ENCODE measurements around the gene USB1. TPM values are rescaled to one million over a fixed set of nuclear protein-coding genes. Genes with fewer than 3 reads are reported as not detected.

USB1 gene, protein sequence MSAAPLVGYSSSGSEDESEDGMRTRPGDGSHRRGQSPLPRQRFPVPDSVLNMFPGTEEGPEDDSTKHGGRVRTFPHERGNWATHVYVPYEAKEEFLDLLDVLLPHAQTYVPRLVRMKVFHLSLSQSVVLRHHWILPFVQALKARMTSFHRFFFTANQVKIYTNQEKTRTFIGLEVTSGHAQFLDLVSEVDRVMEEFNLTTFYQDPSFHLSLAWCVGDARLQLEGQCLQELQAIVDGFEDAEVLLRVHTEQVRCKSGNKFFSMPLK
- 15.7 TPM for polyA plus RNA-seq (ENCODE audit: insufficient read length)

DNA sequence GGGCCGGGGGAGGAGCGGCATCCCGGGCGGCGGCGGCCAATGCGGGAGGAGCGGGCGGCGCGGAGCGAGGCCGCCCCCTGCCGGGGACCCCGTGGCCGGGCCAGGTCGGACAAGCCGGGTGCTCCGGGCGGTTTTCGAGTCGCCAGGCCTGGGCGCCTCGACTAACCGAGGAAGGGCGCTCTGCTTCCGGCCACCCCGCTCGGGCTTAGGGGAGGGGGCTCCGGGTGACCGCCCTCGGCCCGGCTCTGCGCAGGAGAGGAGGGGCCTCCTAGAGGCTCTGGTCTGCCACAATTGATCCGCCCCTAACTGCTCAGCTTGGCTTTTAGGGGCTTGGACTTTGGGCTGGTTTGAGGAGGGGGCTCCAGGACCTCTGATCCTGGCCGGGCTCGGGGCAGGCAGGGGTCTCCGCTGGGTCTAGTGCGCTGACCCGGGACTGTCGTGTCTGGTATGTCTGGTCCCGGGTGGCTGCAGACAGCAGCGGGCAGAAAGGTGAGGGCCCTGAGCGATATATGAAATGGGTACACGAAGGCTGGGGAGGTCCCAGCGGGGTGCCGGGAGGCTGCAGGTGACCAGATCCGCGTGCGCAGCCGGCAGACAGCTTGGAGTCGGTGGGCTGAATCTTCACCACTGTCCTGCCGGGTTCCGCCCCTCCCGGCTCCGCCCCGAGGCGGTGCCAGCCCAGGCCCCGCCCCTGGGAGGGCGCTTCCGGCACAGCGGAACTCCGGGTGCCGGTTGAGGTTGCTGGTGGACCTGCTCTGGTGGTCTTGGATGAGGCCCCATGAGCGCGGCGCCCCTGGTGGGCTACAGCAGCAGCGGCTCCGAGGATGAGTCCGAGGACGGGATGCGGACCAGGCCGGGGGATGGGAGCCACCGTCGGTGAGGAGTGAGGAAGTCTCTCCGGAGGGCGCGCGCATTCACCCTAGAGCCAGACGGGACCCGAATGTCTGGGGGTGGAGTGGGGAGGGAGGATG, at the start of gene USB1:
Gene USB1 (plus strand): TSS at position 702 of the 971 bp plus-strand sequence. CDS start 77 bp downstream, at position 779.
- peak; percentile 92 for DNase-seq

DNA sequence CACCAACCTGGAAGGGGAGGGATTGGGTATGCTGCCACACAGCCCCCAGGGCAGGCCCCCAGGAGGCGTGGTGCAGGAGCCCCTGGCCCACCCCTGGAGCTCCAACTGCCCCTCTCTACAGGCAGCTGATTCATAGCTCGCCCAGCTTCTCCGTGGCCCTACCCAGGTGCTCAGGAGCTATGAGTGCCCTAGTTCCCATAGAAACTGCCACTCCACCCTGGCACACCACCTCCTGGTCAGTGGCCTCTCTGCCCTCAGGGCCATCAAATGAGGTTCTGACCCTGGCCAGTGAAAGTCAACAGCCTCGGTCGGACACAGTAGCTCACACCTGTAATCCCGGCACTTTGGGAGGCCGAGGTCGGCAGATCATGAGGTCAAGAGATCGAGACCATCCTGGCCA, 48.3 kb upstream of the USB1 start:
- DNase-seq = no peak

DNA sequence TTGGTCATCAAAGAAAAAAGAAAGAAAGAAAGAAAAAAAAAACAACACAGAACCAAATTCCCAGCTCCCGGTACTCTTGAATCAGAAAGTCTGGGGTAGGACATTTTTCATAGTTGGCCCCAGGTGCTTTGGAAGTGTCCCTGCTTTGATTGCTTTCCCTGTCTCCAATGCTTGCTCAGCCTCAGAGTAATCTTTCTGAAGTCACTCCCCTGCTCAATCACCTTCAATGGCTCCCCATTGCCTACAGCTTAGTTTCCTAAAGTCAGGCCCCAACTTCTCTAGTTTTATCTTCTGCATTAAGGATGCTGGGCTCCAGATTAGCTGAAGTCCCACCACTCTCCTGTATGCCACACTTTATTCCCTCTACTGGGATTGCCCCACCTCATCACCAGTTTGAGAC, 47.4 kb upstream of the USB1 start:
- DNase-seq = no peak

DNA sequence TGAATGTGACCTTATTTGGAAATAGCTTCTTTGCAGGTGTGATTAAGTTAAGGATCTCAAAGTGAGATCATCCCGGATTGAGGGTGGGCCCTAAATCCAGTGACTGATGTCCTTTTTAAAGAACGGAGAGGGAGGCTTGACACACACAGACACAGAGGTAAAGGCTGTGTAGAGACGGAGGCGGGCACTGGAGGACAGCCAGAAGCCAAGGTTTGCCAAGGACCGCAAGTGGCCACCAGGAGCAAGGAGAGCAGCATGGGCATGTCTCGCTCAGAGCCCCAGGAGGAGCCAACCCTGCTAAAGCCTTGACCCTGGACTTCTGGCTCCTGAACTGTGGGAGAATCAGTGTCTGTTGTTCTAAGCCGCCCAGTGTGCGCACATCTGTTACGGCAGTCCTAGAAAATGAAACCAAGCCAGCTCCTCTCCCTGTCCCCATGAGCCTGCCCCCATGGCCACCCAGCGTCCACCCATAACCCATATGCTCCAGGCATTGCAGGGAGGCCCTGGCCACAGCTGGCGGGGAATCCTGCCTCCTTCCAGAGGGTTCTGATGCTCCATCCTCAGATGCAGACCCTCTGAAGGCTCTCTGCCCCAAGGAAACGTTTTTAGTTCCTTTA, 45.5 kb upstream of the USB1 start:
- DNase-seq = no peak

DNA sequence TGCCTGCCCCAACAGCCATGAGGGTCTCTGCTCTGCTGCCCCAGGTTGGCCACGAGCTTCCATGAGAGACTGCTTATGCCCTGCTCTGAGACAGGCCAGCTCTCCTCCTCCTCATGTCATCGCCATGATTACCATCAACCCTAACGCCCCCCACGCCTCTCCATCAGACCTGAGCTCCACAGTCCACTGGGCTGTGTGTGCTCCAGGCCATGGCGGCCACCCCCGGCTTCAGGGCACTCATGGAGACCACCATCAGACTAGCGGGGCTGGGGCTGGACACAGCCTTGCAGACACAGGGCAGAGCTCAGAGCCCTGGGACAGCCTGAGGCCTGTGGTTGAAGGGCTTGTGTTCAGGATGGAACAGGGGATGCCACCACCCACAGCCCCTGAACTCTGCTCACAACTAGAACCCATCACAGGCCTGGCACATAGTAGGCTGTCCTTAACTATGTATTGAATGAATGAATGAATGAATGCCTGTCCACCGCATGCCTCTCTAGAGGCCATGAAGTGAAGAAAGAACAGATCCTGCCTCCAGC, 44.9 kb upstream of the USB1 start:
- DNase-seq = no peak

DNA sequence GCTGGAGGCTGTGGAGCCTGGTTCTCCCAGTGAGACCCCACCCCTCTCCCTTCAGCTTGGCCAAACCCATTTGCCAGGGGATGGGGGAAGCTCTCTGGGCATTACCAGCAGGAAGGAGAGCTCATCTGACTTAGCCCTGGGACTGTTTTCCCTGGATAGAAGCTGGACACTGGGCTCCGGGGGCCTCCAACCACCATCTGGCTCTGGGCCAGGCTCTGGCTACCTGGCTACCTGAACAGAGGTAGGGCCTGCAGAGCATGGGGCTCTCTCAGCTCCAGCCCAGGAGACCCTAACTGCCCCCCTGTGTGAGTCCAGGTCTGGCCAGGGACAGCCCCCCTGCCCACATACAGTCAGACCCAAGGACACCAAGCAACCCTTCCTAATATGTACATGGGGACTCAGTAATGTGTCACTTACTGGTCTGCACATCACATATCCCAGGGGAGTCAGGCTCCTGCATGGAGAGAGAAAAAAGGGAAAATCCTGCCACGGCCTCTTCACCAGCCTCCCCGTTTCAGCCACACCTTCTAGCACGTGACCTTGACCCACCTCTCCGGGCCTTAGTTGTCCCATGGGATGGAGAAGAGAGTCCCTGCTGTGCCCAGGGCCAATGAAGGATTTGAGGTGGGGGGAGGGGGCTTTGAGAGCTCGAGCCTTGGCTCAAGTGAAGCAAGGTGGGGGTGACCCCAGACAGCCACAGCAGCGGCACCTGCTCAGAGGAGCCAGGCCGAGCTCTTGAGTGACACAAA, 44.1 kb upstream of the USB1 start:
- DNase-seq = no peak

DNA sequence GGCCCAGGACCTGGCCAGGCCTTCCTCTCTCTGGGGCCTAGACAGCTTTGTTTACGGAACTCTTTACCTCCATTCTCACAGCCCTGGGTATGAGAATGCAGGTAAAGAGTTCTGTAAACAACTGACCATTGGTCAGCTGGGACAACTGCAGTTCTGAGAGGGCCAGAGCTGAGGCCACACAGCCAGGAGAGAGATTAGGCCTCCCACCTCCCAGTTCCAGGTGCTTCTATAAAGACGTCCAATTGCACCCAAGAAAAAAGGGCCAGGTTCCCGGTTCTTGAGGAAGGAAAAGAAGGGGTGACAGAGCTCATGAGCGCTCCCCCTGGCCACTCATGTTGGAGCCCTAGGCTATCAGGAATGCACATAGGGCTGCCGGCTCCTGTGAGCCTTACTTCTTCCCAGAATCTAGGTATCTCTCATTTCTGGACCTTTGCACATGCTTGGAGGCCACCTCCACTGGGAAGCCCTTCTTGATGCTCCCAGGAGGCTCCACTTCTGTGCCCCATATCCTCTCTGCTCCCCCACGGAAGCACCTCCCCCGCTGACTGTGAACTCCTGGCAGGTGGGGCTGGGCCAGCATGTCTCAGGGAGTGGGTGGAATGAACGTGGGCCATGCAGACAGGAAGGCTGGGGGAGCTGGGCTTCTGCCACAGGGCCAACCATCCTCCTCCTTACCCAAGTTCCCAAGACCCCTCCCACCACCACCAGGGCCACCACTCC, 43.4 kb upstream of the USB1 start:
- DNase-seq = no peak

DNA sequence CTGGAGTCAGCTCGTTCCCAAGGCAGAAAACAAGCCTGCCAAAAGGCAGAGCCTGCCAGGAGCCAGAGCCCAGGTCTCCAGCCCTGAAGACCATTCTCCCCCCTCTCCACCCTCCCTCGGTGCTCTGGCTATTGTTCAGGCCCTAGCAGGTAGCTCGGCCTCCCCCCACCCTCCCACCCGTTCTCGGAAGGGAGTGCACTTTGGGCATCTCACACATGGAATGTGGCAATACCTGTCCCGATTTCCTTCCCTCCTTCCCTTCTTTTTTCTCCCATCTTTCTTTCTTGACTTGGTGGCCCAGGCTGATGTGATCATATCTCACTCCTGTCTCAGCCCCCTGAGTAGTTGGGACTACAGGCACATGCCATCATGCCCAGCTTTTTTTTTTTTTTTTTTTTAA, 42.7 kb upstream of the USB1 start:
- no peak for DNase-seq

DNA sequence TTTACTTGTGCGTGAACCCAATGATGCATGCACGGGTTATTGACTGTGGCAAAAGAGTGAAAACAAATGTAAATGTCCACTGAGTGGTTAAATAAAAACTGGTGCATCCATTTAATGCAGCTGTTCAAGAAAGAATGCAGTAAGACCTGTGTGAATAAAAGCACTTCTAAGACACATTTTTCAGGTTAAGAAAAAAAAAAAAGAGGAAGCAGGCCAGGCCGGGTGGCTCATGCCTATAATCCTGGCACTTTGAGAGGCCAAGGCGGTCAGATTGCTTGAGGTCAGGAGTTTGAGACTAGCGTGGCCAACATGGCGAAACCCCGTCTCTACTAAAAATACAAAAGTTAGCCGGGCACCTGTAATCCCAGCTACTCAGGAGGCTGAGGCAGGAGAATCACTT, 42.1 kb upstream of the USB1 start:
- DNase-seq = no peak

DNA sequence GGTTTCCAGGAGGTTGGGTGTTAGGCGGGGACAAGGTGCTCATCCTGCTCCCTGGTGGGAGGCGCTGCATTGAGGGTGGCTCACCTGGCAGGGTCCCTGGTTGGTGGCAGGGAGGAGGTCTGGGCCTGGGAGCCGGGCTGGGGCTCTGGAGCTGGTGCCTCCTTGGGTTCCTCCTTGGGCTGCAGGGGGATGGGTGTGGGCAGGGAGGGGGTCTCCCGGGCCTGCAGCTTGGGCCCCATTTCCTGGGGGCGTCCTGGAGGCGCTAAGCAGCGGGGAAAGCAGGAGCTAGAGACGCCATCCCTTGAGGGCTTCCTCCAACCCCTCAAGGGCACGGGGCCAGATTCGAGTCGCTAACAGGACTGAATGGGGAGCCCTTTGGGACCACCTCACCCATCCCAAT, 41.4 kb upstream of the USB1 start:
- no peak for DNase-seq

DNA sequence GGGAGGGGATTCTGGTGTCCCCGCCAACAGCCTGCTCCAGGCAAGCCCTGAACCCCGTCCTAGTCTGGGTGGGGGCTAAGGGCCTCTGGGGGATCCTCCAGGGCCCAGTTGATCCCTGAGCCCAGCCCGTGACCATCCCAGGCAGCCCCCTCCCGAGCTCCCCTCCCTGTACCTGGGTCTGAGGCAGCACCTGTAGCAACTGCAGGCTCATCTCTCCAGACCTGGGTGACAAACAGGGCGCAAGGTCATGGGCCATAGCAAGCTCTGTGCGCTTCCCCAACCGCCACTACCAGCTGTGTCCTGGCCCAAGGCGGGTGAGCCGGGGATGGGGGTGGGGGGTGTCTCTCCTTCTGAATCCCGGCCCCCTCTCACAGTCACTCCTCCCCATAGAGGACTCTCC, 40.9 kb upstream of the USB1 start:
- DNase-seq = no peak

DNA sequence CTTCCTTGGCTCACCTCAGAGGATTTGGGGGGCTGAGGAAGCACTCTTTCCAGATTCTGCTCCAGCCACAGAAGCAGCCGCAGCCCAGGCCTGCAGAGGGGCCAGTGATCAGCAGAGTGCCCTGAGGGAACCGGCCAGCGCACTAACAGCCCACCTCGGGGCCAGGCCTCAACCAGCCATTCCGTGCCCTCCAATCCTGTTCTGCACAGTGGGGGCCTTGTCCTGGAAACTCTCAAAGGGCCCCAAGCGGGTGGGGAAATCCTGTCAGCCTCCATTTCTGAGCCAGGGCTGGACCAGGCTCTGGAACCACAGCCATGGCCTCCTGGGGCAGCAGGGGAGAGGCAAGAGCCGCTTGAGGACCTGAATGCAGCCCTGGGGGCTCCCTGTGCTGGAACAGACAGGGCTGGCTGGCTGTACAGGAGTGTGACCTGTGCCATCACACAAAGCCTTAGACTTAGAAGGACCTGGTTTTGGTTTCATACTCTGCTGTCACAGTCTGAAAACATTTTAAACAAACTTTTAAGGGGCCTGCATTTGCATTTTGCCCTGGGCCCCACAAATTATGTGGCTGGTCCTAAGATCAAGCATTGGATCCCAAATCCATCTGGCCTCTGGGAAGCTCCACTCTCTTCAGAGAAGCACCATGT, 40.3 kb upstream of the USB1 start:
- no peak for DNase-seq

DNA sequence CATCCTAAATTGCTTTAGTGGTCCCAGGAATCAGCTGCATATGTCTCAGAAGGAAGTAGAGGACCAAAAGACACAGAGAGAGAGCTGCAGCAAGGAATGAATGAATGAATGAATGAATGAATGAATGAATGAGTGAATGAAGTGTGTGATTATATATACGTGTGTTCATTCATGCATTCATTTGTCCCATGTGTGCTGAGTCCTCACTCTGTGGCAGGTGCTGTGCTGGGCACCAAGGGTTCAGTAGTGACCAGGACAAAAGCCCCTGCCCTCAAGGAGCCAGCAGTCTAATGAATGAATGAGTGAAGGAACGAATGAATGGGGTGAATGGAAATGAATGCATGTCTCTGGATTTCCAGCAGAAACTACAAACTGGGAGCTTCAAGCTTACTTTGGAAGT, 39.7 kb upstream of the USB1 start:
- no peak for DNase-seq

DNA sequence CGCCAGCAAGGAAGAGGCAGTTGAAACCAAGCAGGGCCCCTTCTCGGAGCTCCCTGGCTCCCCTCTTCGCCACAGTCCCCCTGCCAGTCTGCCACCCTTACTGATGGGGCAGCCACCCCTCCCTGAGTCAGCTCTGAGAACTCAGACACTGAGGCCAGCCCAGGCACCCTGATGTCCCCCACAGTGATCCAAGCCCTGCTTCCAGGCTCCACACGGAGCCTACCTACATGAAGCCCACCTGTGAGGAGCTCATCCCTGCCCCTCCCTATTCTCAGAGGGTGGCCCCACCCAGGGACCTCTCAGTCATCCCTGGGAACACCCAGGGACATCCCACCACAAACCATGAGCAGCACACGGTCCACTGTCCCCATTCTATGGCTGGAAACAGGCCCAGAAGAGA, 39.2 kb upstream of the USB1 start:
- DNase-seq = no peak

DNA sequence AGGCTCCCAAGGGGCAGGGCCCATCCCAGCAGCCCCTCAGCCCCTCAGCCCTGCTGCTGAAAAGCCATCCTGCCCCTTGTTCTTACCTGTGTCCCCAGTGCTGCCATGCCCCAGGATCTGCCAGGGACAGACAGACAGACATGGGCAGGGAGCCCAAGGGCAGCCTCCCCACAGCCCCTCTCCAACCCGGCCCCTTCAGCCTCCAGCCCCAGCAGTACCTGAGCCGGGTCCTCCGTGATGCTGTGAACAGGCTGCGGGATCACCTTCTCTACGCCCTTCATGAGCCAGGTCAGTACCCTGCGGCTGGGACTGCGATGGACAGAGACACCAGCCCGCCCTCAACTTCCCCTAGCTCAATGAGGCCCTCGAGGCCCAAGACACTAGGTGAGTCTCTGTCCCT, 38.5 kb upstream of the USB1 start:
- no peak for DNase-seq

DNA sequence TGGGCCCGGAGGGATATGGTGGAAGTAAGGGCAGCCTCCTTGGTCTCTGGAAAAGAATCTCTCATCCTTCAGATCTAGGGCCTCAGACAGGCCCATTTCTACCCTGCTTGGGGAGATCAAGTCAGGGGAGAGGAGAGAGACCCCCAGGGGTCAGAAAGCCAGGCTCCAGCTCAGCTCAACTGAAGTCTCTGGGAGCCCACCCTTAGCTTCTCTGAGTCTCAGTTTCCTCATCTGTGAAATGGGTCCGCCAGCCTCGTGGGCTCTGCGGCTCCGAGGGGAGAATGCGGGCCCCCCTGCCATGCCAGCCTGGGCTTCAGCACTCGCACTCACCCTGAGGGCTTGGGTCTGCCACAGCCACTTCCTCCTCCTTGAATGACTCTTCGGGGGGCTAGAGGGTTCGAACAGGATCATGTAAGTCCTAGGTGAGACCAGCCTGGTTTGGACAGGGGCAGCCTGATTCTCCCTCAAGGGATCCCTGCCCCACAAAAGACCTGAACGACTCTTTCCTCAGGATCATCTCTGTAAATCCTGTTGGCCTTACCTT, 37.0 kb upstream of the USB1 start:
- no peak for DNase-seq

DNA sequence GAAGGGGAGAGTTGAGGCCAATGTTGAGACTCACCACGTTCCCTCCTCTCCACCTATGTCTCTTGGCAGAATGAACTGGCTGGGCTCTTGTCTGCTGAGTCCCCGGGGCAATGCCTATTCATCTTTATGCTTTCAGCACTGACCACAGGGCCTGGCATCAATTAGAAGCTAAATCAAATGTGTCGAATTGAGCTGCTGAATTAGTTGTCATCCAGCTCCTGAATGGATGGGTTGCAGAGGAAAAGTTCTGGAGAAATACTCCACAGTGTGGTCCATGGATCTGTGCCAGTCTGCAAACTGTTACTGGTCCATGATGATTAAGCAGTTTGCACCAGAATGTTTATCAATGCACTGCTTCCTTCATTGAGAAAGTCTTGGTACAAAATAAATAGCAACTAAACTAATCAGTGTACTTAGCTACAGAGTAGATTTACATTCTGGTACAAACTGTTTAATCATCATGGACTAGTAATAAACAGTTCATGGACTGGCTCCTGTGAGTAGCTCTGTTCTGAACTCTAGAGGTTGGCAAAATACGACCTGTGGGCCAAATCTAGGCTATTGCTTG, 34.9 kb upstream of the USB1 start:
- DNase-seq = no peak

DNA sequence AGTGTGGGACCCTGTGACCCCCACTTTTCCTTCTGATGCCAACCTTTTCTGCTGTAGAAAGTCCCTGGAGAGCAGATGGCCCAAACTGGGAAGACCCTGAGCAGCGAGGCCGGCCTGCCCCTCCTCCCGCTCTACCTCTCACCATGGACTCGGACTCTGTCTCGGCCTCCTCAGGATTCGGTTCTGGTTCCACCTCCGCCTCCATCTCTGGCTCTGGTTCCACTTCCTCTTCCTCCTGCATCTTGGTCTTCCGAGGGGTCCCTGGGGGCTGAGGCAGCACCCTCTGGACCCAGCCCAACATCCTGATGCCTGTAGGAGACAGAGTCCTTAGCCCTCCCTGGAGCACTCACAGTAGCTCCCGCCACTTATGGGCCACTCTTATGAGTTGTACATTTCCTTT, 34.2 kb upstream of the USB1 start:
- no peak for DNase-seq

DNA sequence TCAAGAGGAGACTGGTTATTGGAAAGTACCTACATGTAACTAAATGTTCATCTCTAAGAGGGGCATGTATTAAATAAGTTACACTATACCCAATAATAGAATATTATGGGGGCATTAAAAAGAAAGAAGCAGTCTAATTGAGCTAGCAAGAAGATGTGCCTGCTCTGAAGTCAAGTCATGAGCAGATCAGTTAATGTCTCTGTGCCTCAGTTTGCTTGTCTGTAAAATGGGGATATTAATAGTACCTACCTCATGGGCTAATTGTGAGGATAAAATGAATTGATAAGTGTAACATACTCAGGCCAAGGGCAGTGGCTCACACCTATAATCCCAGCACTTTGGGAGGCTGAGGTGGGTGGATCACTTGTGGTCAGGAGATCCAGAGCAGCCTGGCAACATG, 33.3 kb upstream of the USB1 start:
- no peak for DNase-seq

DNA sequence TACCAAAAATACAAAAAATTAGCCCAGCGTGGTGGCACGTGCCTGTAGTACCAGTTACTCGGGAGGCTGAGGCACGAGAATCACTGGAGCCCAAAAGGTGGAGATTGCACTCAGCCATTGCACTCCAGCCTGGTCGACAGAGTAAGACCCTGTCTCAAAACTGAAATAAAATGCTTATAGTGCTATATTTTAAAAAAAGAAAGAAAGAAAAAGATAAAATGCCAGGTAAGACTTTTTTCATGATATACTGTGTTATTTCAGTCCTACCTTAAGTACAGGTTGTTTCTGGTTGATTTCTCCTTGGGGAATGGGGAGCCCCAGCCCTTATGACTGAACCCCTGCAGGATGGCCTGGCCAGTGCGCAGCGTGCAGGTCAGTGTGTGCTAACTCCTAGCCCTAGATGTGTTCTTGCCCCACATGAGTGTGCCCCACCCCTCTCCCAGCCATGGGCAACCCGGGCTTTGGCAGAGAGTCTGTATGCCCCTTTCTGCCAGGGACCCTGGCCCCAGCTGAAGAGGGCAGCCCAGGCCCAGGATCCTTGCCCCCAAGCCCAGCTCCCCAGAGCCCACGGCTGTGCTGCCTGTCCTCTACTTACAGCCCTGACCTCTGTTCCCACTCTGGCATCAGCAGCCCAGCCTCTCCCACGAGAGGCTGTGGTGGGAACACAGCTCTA, 31.6 kb upstream of the USB1 start:
- DNase-seq = no peak

Measured in hindlimb muscle (tissue), 1 donor.